ENCODE results near the gene HMGA1.

Gene HMGA1

GRCh38 chr6:34285448-34286164 is 48.9 kb downstream of the HMGA1 start:
- TF ChIP-seq CTCF (IDR thresholded peaks at IDR 0.05): no peak

- no peak for TF ChIP-seq CTCF (IDR thresholded peaks at IDR 0.05)
Observed at GRCh38 chr6:34288581-34288980, 51.9 kb downstream of the HMGA1 start.

GRCh38 chr6:34289137-34289536 is 52.5 kb downstream of the HMGA1 start:
- no peak for TF ChIP-seq CTCF (IDR thresholded peaks at IDR 0.05)

GRCh38 chr6:34292954-34293353 is 56.3 kb downstream of the HMGA1 start:
- TF ChIP-seq CTCF (IDR thresholded peaks at IDR 0.05): no peak

GRCh38 chr6:34295721-34296120 is 59.0 kb downstream of the HMGA1 start:
- TF ChIP-seq CTCF (IDR thresholded peaks at IDR 0.05): no peak
